ENCODE results near the gene TTC39C.

Gene TTC39C

DNA sequence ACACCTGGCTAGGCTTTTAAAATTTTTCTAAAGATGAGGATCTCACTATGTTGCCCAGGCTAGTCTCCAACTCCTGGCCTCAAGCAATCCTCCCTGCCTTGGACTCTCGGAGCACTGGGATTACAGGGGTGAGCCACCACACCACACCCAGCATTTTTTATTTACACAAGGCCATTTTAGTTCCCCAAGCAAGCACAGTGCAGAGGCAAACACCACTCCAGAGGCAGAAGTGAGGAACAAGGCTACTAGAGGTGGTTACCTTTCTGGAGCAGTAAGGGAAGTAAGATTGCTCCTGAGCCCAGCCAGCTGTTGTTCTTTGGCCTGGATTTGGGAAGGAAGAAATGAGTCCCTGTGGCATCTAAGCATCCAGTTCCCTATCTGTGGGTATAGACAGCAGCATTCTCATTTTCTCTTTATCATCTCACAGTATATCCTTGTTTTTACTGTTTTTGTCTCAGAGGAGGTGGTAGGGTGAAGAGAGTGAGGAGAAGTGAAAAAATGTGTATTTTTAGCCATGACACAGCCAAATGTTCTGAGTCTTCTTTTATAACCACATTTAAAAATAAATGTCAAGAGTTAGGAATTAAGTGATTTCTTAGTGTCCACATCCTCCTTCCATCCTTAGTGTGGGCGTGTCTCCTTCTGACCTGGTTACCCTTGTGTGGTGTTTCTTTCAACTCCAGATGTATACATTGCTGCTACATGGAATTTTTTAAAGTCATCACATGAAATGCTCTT lies 10.5 kb upstream of the TTC39C start:
- no peak for DNase-seq (ENCODE audit: low spot score in 2 of 2)
- Mint-ChIP-seq H3K27ac (peak overlapping the region; percentile 26), H3K36me3 (no peaks in the 10 kb centered on the region), H3K4me1 (peaks cover 67% of the 10 kb centered on the region), H3K9me3 (no peaks in the 10 kb centered on the region), H3K4me3 (no peak overlapping the region)
- no peak for ATAC-seq

DNA sequence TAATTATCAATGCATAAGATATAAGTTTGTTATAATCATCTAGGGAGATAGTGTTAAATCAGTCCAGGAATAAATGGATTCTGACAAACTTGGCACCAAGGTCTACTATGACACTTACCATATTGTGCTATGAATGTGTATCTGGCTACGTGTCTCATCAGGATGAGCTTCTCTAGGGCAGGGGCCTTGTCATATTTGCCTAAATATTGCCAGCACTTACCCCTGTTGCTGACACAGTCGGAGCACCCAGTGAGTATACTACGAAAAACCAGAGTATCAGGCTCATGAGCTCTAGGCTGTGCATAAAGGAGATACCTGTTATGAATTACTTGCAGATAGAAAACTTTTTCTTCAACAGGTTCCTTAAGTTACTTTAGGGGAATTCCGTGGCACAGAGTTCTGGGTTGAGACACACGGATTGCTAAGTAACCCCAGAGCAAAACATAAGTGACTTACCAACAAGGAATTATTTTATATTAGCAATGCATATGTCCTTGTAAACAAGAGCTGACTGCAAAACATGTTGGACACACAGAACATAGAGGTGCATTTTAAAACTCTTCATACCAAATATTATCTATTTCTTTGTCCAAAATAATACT lies 7.7 kb upstream of the TTC39C start:
- Mint-ChIP-seq H3K4me1 (peaks cover 66% of the 10 kb centered on the region), H3K4me3 (no peak overlapping the region), H3K36me3 (no peaks in the 10 kb centered on the region), H3K27ac (no peak overlapping the region), H3K9me3 (no peaks in the 10 kb centered on the region)
- DNase-seq (ENCODE audit: low spot score in 2 of 2) (no peak), ATAC-seq (peak; percentile 72)

DNA sequence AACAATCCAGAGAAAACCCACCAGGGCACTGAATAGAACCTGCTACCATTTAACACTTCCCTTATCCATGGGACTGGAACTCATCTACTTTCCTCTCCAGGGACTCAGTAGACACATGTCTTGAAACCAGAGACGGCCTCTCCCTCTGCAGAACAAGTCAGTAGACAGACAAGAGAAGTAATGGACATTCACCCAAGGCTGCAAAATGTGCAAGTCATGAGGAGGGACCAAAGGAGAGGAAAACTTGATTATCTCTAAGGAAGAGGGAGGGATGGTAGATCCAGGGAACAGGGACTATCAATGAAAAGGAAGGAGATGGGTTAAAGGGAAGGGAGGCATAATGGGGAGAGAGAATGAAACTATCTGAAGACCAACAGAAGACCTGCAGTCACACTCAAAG lies 5.3 kb upstream of the TTC39C start:
- H3K4me1 Mint-ChIP-seq = peaks cover 55% of the 10 kb centered on the region
- no peaks in the 10 kb centered on the region for H3K9me3 Mint-ChIP-seq
- ATAC-seq (no peak), DNase-seq (ENCODE audit: low spot score in 2 of 2) (no peak)
- peak overlapping the region; percentile 8 for H3K4me3 Mint-ChIP-seq
- H3K27ac Mint-ChIP-seq = peak overlapping the region; percentile 2
- no peaks in the 10 kb centered on the region for H3K36me3 Mint-ChIP-seq

DNA sequence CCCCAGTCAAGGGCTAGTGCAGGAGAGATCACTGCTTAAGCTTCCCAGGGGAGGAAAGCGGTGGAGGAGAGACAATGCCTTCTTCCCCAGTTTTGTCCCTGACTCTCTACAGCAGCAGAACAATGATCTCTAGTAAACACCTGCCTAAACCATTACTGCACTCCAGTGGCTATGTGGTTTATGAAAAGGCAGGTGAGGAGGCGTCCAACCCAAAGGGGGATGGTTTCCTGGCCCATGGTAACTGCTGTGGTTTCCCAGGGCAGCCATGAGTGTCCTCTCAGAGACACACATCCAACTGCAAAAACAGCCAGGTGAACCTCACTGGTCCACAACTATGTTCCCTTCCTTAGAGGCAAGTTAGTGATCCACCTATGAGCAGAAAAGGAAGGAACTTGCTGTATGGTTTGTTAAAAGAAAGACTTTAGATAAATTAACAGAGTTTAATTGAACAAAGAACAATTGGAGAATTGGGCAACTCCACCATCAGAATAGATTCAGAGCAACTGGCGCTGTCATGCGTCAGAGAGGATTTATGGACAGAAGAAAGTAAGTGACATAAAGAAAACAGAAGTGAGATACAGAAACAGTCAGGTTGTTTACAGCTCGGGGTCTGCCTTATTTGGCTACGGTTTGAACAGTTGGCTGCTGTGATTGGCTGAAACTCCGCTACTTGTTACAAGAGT lies 4.8 kb upstream of the TTC39C start:
- Mint-ChIP-seq H3K27ac (peak overlapping the region; percentile 2), H3K4me3 (peak overlapping the region; percentile 8), H3K4me1 (peaks cover 53% of the 10 kb centered on the region), H3K9me3 (no peaks in the 10 kb centered on the region), H3K36me3 (no peaks in the 10 kb centered on the region)
- DNase-seq (ENCODE audit: low spot score in 2 of 2) = no peak
- no peak for ATAC-seq

- Mint-ChIP-seq H3K36me3 (peaks cover 6% of the 10 kb centered on the region), H3K4me1 (peaks cover 58% of the 10 kb centered on the region), H3K27ac (no peak overlapping the region), H3K9me3 (no peaks in the 10 kb centered on the region), H3K4me3 (peak overlapping the region; percentile 65)
- no peak for DNase-seq (ENCODE audit: low spot score in 2 of 2)
- no peak for ATAC-seq
Observed at GRCh38 chr18:24010673-24011072, 3.9 kb upstream of the TTC39C start.

DNA sequence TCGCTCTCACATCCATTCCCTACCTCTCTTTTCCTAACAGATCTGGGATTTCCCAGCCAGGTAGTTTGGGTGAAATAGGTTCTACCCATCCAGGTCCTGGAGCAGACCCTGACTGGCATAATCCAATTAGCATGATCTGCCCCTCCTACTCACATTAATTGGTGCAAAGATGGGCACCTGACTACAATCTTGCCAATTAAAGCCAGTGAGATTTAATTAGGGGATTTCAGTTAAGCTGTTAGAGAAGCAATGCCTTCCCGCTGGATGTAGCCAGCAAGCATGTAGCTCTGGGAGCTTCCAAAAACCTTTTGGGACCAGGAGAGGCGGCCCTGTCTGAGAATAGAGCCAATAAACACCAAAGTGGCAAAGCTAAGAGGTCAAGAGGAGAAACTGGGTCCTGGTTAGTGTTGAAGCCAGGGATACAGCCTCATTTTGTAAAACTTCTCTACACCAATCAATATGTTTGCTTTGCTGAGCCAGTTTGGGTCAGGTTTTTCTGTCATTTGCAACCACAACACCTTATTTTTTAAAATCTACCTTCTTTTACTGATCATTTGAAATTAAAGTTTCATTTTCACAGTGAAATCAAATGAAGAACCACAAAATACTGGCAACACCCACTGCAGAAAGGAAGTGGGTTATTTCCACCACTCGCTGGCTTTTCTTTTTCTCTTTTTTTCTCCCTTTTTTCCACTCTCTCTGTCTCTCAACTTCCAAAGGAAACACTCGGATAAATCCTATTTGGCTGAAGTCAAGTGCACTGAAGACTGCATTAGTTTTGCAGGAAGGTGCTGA lies 3.2 kb upstream of the TTC39C start:
- no peak for ATAC-seq
- no peaks in the 10 kb centered on the region for H3K9me3 Mint-ChIP-seq
- peak overlapping the region; percentile 58 for H3K27ac Mint-ChIP-seq
- DNase-seq (ENCODE audit: low spot score in 2 of 2) = no peak
- peaks cover 61% of the 10 kb centered on the region for H3K4me1 Mint-ChIP-seq
- H3K4me3 Mint-ChIP-seq = peak overlapping the region; percentile 65
- peaks cover 10% of the 10 kb centered on the region for H3K36me3 Mint-ChIP-seq

DNA sequence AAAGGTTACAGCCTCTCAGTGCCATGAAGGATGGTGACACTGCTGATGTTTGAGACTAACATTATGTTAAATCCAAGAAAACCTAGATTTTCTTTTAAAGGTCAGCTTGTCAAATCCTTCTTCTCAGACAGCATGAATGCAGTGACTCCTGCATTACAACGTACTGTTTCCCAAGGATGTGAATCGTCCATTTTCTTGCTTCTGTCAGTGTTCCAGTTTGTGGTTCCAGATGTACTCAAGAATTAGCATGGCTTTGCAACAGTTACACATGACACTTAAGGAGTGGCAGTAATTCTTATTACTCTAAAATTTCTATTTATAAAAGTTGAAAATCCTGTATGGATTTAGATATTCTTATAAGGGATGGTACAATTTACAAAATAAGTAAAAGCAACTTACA lies 1.5 kb upstream of the TTC39C start:
- Mint-ChIP-seq H3K4me1 (peaks cover 72% of the 10 kb centered on the region), H3K4me3 (peak overlapping the region; percentile 65), H3K27ac (peak overlapping the region; percentile 58), H3K36me3 (peaks cover 10% of the 10 kb centered on the region), H3K9me3 (no peaks in the 10 kb centered on the region)
- ATAC-seq = no peak
- no peak for DNase-seq (ENCODE audit: low spot score in 2 of 2)

DNA sequence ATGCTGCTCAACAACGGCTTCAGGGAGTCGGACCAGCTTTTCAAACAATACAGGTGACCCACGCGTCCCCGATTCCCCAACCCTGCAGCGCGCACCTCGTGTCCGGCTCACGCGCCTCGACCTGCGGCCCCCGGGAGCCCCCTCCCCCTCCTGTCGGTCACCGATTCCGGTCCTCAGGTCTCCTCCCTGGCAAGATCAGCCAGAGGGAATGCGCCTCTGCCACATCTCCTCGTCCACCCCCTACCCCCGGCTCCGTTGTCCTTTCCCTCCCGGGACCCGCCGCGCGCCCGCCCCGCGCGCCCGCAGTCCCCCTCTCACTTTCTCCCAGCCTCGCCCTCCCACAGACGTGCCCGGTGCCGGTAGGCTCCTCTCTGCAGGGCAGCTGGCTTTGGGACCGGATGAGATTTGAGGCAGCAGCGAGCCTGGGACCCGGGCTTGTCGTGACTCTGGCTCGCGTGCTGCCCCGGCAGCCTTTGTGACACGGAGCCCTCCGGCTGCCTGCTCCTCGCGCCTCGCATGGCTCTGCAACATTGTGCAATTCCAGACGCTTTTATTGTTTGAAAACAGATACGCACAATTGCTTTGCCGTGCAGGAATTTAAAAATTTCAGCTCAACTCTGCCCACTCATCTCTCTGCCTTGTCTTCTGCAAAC lies 558 bp downstream of the TTC39C start:
- DNase-seq (ENCODE audit: low spot score in 2 of 2) (peak; percentile 46 to 83), ATAC-seq (peak; percentile 34)
- peaks cover 71% of the 10 kb centered on the region for H3K4me1 Mint-ChIP-seq
- H3K4me3 Mint-ChIP-seq = peak overlapping the region; percentile 98
- peaks cover 17% of the 10 kb centered on the region for H3K36me3 Mint-ChIP-seq
- H3K9me3 Mint-ChIP-seq = no peaks in the 10 kb centered on the region
- peak overlapping the region; percentile 94 for H3K27ac Mint-ChIP-seq

DNA sequence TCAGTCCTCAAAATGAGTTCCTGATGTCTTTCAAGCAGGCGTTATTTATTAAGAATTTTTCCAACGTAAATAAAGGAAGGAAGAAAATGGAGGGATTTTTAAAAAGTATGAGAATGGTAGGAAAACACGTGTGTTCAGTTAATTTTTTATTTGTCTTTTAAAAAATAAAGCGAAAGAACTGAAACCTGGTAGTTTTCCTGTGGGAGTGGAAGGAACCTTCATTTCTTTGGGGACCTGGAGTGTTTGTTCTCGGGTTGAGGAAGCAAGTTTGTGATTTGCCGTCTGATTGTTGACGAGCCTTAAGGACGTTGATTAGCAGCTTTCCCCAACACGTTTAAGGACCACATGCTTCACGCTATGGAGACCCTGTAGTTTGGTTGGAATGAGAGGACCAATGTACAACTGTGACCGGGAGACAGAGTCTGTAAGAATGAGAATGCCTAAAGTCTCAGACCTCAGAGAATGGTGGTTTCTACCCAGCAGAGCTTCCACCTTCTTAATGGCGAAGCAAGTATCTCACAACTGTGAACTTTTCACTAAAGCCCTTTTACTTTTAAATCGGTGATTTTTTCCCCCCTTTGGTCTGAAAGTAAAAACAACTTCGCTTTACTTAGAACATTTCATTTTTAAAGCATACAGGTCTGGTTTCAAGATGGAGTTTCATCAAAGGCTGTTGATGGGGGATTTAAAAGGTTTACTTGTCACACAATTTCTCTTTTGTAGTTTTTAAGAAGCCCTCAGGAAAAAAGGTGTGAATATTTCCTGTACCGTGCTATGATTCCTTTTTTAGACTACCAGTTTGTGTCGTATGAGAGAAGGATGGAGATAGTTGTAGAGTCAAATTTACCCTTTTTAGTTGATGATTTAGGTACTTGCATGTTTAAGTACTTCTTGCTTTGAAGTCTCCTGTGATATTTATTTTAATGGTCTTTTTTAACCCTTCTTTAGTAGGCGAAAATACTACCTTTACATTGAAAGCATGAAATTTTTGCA lies 1.4 kb downstream of the TTC39C start:
- Mint-ChIP-seq H3K4me3 (peak overlapping the region; percentile 98), H3K4me1 (peaks cover 72% of the 10 kb centered on the region)
- no peak for ATAC-seq

DNA sequence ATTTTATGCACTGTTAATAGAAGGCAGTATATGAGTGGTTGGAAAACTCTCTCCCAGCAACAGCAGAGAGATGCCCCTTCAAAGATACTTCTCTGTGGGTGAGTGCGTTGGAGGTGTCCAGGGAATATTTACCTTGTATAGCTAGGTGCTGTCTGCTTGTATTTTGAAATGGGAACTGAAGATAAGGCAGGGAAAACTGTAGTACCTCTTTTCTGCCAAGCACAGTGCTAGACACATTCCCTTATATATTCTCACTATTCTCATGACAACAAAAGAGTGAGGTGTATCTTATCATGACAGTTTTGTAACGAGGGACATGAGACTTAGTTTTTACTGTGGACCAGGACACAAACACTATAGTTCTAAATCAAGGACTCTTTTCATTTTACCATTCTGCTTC lies 2.1 kb downstream of the TTC39C start:
- Mint-ChIP-seq H3K9me3 (no peaks in the 10 kb centered on the region), H3K36me3 (peaks cover 30% of the 10 kb centered on the region), H3K4me3 (peak overlapping the region; percentile 98), H3K4me1 (peaks cover 72% of the 10 kb centered on the region), H3K27ac (peak overlapping the region; percentile 94)
- no peak for DNase-seq (ENCODE audit: low spot score in 2 of 2)
- ATAC-seq = no peak

More for the DNA sequence above, 1.4 kb downstream of the TTC39C start:
- Mint-ChIP-seq H3K9me3 (no peaks in the 10 kb centered on the region), H3K36me3 (peaks cover 23% of the 10 kb centered on the region), H3K27ac (peak overlapping the region; percentile 94)
- no peak for DNase-seq (ENCODE audit: low spot score in 2 of 2)

DNA sequence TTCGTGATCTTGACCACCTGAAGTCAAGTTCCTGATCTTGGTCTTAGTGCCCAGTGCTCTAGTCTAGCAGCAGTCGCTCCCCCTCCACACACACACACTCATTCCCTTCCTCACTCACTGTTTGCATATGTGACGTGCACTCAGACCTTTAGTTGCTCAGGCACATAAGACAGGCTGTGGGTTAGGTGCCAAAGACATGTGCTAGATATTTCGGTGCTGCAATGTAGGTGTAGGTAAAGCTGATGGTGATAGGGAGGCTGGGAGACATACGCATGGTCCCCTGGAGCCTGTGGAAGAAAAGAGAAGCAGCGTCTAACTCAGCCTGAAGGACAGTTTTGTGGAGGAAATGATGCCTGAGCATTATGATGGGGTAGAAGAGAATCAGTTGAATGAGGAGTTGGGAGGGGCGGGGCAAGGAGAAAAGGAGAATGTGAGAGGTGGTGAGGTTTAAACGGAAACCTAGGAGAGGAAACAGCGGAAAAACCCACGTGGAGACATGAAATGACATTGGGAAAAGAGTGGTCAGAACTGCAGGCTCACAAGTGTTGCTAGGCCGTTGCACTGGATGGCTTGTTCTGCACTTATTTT lies 3.8 kb downstream of the TTC39C start:
- DNase-seq (ENCODE audit: low spot score in 2 of 2) (no peak), ATAC-seq (peak; percentile 62)
- Mint-ChIP-seq H3K27ac (peak overlapping the region; percentile 92), H3K4me1 (peaks cover 74% of the 10 kb centered on the region), H3K36me3 (peaks cover 47% of the 10 kb centered on the region), H3K9me3 (no peaks in the 10 kb centered on the region), H3K4me3 (peak overlapping the region; percentile 98)

DNA sequence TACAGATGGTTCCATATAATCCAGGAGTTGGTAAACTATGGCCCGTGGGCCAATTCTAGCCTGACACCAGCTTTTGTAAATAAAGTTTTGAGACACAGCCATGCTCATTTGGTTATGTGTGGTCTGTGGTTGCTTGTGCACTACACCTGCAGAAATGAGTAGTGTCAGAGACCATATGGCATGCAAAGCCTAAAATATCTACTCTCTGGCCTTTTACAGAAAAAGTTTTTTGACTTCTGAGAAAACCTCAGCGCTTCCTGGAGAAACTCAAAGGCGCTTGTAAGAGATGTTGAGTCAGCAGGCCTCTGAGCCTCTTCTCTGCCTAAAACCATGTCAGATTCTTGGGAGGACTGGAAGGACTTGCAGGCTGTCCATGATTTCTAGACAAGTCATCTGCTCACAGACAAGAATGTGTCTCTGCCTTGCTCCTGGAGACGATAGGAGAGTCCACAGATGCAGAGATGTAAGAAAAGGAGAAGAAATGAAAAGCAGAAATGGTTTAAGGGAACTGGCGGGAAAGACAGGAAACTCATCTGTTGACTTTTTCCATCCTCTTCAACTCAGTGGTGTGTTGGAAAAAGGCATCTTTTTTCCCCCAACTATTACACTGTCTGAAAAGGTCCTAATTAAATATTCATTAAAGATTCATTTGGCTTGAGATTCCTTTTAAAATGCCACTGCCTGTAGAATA lies 5.2 kb downstream of the TTC39C start:
- H3K36me3 Mint-ChIP-seq = peaks cover 57% of the 10 kb centered on the region
- DNase-seq (ENCODE audit: low spot score in 2 of 2) = peak; percentile 42 to 80
- peaks cover 84% of the 10 kb centered on the region for H3K4me1 Mint-ChIP-seq

DNA sequence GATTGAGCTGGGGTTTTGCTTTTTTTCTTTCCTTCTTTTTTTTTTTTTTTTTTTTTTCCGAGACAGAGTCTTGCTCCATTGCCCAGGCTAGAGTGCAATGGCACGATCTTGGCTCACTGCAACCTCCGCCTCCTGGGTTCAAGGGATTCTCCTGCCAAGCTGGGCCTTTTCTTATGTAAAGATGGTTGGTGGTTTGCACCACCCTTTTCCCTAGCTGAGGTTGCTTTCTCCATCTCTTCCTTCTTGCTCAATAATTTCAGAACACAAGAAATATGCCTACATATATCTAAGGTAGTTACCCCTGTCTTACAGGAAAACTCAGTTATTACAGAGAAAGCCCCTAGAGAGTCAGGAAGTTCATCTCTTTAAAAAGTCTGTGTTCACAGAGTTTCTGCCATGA lies 7.0 kb downstream of the TTC39C start:
- DNase-seq (ENCODE audit: low spot score in 2 of 2) (no peak), ATAC-seq (no peak)
- peak overlapping the region; percentile 92 for H3K27ac Mint-ChIP-seq
- H3K4me1 Mint-ChIP-seq = peaks cover 88% of the 10 kb centered on the region
- H3K4me3 Mint-ChIP-seq = peak overlapping the region; percentile 98
- peaks cover 51% of the 10 kb centered on the region for H3K36me3 Mint-ChIP-seq
- H3K9me3 Mint-ChIP-seq = no peaks in the 10 kb centered on the region

More for the DNA sequence above, 5.2 kb downstream of the TTC39C start:
- Mint-ChIP-seq H3K27ac (peak overlapping the region; percentile 92), H3K4me3 (peak overlapping the region; percentile 98), H3K9me3 (no peaks in the 10 kb centered on the region)
- peak; percentile 88 for ATAC-seq

Data from stimulated activated effector memory CD8-positive, alpha-beta T cell treated with anti-CD3 and anti-CD28 coated beads, Interleukin-12 subunit alpha, Interleukin-12 subunit beta, amount 100 ng/mL, for 72 hours (primary cell).